ENCODE measurements around the gene EHMT1.

The EHMT1 gene

DNA sequence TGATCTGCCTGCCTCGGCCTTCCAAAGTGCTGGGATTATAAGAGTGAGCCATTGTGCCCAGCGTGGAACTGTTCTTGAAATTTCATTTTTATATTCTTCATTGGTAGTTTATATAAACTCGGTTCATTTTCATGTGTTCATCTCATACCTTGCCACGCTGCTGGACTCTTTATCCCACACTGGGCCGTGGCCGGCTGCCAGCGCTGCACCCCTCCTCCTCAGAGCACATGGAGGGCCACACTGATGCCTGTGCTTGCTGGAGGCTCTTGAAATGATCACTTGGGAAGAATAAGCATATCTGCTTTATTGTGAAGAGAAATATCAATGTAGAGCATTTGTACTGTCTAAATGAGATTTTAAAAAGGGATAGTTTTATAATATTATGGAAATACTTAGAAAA, 69.5 kb downstream of the EHMT1 start:
- Mint-ChIP-seq H3K27me3 (ENCODE audit: low read depth, poor library complexity) (no peaks in the 10 kb centered on the region), H3K9me3 (peaks cover 9% of the 10 kb centered on the region), H3K4me3 (no peak overlapping the region), H3K4me1 (peaks cover 40% of the 10 kb centered on the region), H3K27ac (no peak overlapping the region), H3K36me3 (ENCODE audit: low read depth) (peaks cover 34% of the 10 kb centered on the region)
- DNase-seq: no peak
- TF ChIP-seq CTCF (IDR thresholded peaks at IDR 0.05): no peak

DNA sequence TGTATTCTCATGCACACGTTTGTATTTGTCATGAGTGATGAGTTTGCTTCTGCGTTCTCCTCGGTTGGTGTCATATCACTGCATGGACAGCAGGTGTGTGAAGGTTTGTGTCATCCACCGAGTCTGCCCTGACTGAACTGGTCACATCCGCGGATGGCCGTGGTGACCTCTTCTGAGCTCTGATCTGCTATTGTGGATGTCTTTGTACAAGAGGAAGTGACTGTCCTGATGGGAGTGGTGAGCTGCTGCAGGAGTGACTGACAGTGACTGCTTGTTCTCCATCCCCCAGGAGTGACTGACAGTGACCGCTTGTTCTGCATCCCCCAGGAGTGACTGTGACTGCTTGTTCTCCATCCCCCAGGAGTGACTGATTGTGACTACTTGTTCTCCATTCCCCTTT, 69.9 kb downstream of the EHMT1 start:
- Mint-ChIP-seq H3K27me3 (ENCODE audit: low read depth, poor library complexity) (no peaks in the 10 kb centered on the region), H3K27ac (no peak overlapping the region), H3K4me3 (no peak overlapping the region), H3K36me3 (ENCODE audit: low read depth) (peaks cover 34% of the 10 kb centered on the region), H3K4me1 (peaks cover 35% of the 10 kb centered on the region), H3K9me3 (peaks cover 9% of the 10 kb centered on the region)
- no peak for TF ChIP-seq CTCF (IDR thresholded peaks at IDR 0.05)
- DNase-seq: no peak

DNA sequence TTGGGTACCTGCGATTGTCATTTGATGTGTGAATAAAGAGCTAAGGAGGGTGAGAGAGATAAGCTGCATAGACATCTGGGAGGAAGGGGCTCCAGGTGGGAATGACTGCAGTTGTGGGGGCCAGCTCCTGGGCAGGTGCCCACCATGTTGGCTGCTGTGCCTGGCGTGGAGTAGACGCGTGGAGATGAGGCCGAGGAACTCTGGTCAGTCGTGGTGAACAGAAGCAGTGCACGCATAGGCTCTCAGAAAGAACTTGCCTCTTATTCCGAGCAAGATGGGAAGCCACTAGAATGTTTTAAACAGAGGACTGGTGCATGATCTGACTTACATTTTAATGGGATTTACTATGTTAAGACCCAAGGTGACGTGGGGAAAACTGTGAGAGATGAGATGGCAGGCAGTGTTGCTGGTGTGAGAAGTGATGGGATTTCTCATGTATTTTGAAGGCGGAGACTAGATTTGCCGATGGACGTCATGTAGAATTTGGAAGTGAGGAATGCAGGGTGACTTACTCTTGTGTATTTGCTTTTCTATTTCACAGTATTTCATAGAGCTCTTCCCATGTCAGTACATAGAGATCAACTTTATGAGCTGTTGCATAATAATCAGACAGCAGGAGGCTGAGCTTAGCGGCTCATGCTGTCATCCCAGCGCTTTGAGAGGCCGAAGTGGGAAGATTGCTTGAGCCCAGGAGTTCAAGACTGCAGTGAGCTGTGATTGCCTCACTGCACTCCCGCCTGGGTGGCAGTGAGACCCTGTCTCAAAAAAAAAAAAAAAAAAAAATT, 71.1 kb downstream of the EHMT1 start:
- Mint-ChIP-seq H3K36me3 (ENCODE audit: low read depth) (peaks cover 31% of the 10 kb centered on the region), H3K27me3 (ENCODE audit: low read depth, poor library complexity) (no peaks in the 10 kb centered on the region), H3K4me3 (no peak overlapping the region), H3K9me3 (peaks cover 9% of the 10 kb centered on the region), H3K27ac (no peak overlapping the region), H3K4me1 (peaks cover 39% of the 10 kb centered on the region)
- no peak for TF ChIP-seq CTCF (IDR thresholded peaks at IDR 0.05)
- DNase-seq: no peak

DNA sequence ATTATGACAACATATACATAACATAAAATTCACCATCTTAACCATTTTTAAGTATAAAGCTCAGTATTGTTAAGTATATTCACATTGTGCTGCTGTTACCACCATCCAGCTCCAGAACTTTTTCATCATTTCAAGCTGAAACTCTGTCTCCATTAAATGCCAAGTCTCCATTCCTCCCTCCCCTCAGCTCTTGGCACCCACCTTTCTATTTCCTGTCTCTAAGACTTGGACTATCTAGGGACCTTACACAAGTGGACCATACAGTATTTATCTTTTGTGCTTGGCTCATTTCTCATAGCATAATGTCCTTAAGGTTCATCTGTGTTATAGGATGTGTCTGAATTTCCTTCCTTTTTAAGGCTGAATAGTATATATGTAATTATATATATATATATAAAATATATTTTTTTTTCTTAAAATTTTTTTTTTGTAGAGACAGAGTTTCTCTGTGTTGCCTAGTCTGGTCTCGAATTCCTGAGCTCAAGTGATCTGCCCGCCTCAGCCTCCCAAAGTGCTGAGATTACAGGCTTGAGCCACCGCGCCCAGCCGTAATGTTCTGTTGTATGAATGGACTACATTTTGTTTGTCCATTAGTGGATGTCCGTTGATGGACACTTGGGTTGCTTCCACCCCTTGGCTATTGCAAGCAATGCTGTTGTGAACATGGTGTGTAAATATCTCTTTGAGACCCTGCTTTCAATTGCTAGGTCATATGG, 72.3 kb downstream of the EHMT1 start:
- Mint-ChIP-seq H3K9me3 (no peaks in the 10 kb centered on the region), H3K4me1 (peaks cover 50% of the 10 kb centered on the region), H3K36me3 (ENCODE audit: low read depth) (peaks cover 20% of the 10 kb centered on the region), H3K4me3 (no peak overlapping the region), H3K27ac (no peak overlapping the region), H3K27me3 (ENCODE audit: low read depth, poor library complexity) (no peaks in the 10 kb centered on the region)
- no peak for DNase-seq
- no peak for TF ChIP-seq CTCF (IDR thresholded peaks at IDR 0.05)

- no peak for DNase-seq
- H3K4me3 Mint-ChIP-seq: no peak overlapping the region
- TF ChIP-seq CTCF (IDR thresholded peaks at IDR 0.05): no peak
- H3K9me3 Mint-ChIP-seq: no peaks in the 10 kb centered on the region
- H3K27me3 Mint-ChIP-seq (ENCODE audit: low read depth, poor library complexity): no peaks in the 10 kb centered on the region
- H3K27ac Mint-ChIP-seq: peak overlapping the region; percentile 41
- peaks cover 57% of the 10 kb centered on the region for H3K4me1 Mint-ChIP-seq
- H3K36me3 Mint-ChIP-seq (ENCODE audit: low read depth): peaks cover 25% of the 10 kb centered on the region
Observed at GRCh38 chr9:137691646-137692351, 73.0 kb downstream of the EHMT1 start.

Data from nephron progenitor cell (in vitro differentiated cells).